Panc1 (cell line): ENCODE data around the gene MS4A6A. TPM values are rescaled to one million over a fixed set of nuclear protein-coding genes. Genes with fewer than 3 reads are reported as not detected.
"Not testable (repeated sequence)": the region's sequence is repeated elsewhere in the genome, so short reads cannot be mapped to it uniquely, and the experiment has no call there.

Experiments used
- ATAC-seq: fragments of 200-7000 bp; cut with Tn5 transposase; 2 replicates; pipeline ENCODE4 v1.9.1; 2020; ENCODE audit warnings: mild to moderate bottlenecking, moderate library complexity
- BruUV-seq: library from RNA; stranded (reverse); fragments of 400-500 nt; replicated peaks from 2 replicates; lab custom pipeline; 2021; lab: Mats Ljungman, UMichigan
- CTCF ChIA-PET: fragments of 300-600 bp; sonication (Branson Sonifier 250); formaldehyde crosslinking; loops from one replicate; lab custom pipeline; 2022; ENCODE audit warnings: antibody characterized with exemption; lab: Charles Lee
- POLR2A ChIA-PET: fragments of 300-600 bp; sonication (Branson Sonifier 250); formaldehyde crosslinking; loops from one replicate; lab custom pipeline; 2022; ENCODE audit warnings: antibody characterized with exemption; lab: Charles Lee
- DNase-seq: peaks from one replicate; pipeline ENCODE4 v3.0.0-alpha.2; 2010; ENCODE audit warnings: low read depth, low spot score
- H3K27ac ChIP-seq: 2 replicates; pipeline ENCODE4 v1.5.1; 2011; ENCODE audit warnings: mild to moderate bottlenecking, low read length, inconsistent platforms
- H3K27me3 ChIP-seq: fragments of 200-500 bp; sonication (Bioruptor generic); 2 replicates; pipeline ENCODE4 v1.6.0; 2014; ENCODE audit warnings: low read length, inconsistent platforms; ENCODE audit not compliant: control insufficient read depth, insufficient read depth
- H3K36me3 ChIP-seq: fragments of 200-500 bp; sonication (Bioruptor generic); 2 replicates; pipeline ENCODE4 v1.5.1; 2014; ENCODE audit warnings: inconsistent platforms, mild to moderate bottlenecking, low read length, moderate library complexity; ENCODE audit not compliant: control insufficient read depth, insufficient read depth
- H3K4me1 ChIP-seq: 2 replicates; pipeline ENCODE4 v1.5.1; 2011; ENCODE audit warnings: inconsistent platforms, mild to moderate bottlenecking, low read length, moderate library complexity; ENCODE audit not compliant: control insufficient read depth, insufficient read depth
- H3K4me3 ChIP-seq, 2 experiments: 2 replicates each; pipeline ENCODE4 v1.5.1; 2011 to 2012; ENCODE audit warnings: low read depth in 2 of 2, low read length in 2 of 2, mild to moderate bottlenecking in 2 of 2, inconsistent platforms in 1 of 2, moderate library complexity in 1 of 2
- H3K9me3 ChIP-seq: fragments of 200-500 bp; sonication (Bioruptor generic); 2 replicates; pipeline ENCODE4 v1.5.1; 2014; ENCODE audit warnings: low read depth, mild to moderate bottlenecking, inconsistent platforms, low read length, moderate library complexity; ENCODE audit not compliant: control insufficient read depth, insufficient read depth
- CTCF ChIP-seq: fragments of 450-650 bp; IDR thresholded peaks from 2 replicates; pipeline ENCODE4 v1.5.1; 2017; ENCODE audit warnings: mild to moderate bottlenecking
- POLR2AphosphoS5 ChIP-seq: IDR thresholded peaks from 2 replicates; pipeline ENCODE4 v1.6.1; 2012; ENCODE audit warnings: mild to moderate bottlenecking, low read depth, low read length, moderate library complexity
- REST ChIP-seq, 2 experiments: IDR thresholded peaks; 2 replicates each; pipeline ENCODE4 v1.6.1; 2011 to 2012; ENCODE audit warnings: low read depth in 2 of 2, control low read depth in 1 of 2, low read length in 1 of 2, mild to moderate bottlenecking in 1 of 2, moderate library complexity in 1 of 2; ENCODE audit not compliant: insufficient read depth in 1 of 2
- SIN3A ChIP-seq: IDR thresholded peaks from 2 replicates; pipeline ENCODE4 v1.6.1; 2012; ENCODE audit warnings: low read depth, mild to moderate bottlenecking, low read length, moderate library complexity, borderline replicate concordance; ENCODE audit not compliant: insufficient read depth
- TCF7L2 ChIP-seq: IDR thresholded peaks from 2 replicates; pipeline ENCODE4 v1.6.1; 2011; ENCODE audit warnings: mild to moderate bottlenecking, low read depth, low read length, inconsistent platforms
- in situ Hi-C: cut with HindIII; loops from 2 replicates; pipeline ENCODE4 v1.10.0; 2016; ENCODE audit warnings: low sequenced_read_pairs, low pct_unique_long_range_greater_than_20kb
- intact Hi-C: fragments of 100-400 bp; cut with micrococcal nuclease; formaldehyde crosslinking; loops from one replicate; pipeline ENCODE4 v1.10.0; 2022; ENCODE audit not compliant: unreplicated experiment
- total RNA-seq: library from RNA; stranded (reverse); gene quantifications from one replicate; pipeline ENCODE4 v1.2.1, GENCODE V29; 2021; ENCODE audit not compliant: unreplicated experiment

The MS4A6A gene
- total RNA-seq, 1 experiment from 2014 or later, result not detected

GRCh38 chr11:60130496-60130895 is 52.4 kb downstream of the MS4A6A start:
- no peaks in the 10 kb centered on the region for H3K9me3 ChIP-seq
- no peaks in the 10 kb centered on the region for H3K36me3 ChIP-seq
- DNase-seq (no peak), ATAC-seq (peak; percentile 83; the same call in 1 of the 2 replicates)
- no peak overlapping the region for H3K27ac ChIP-seq
- POLR2A ChIA-PET, result no interaction called here
- CTCF ChIA-PET, result no interaction called here
- no TSS peak for BruUV-seq
- in situ Hi-C loops, result no loop called here
- no peaks in the 10 kb centered on the region for H3K27me3 ChIP-seq
- TF ChIP-seq TCF7L2 (no peak), CTCF (peak; percentile 59), POLR2AphosphoS5 (no peak)
- no peak overlapping the region for H3K4me3 ChIP-seq
- H3K4me1 ChIP-seq, result no peaks in the 10 kb centered on the region
- intact Hi-C loops, result loop anchor here (2.0 to 5.0 kb wide), 2 partner anchors 88 to 308 kb away; partner anchors contain the start of gene OOSP2

DNA sequence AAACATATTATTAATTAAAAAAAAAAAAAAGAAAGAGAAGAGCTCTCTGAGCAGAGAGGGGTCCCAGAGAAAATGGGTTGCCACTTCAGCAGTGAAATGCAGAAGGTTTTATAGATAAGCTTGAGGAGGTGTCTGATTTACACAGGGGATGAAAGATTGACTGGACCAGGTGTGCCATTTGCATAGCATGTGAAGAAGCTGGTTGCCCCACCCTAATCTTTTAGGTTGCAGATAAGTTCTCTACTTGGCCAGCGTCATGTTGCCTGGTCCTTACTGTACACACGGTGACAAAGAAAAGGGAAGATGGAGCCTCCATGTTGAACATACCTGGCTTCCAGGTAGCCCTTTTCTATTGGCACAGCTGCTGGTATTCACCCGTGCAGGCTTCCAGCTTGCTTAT is 53.0 kb downstream of the MS4A6A start:
- Histone ChIP-seq H3K27ac (no peak overlapping the region), H3K4me1 (no peaks in the 10 kb centered on the region), H3K9me3 (no peaks in the 10 kb centered on the region), H3K36me3 (no peaks in the 10 kb centered on the region), H3K27me3 (no peaks in the 10 kb centered on the region), H3K4me3 (no peak overlapping the region)
- no TSS peak for BruUV-seq
- POLR2A ChIA-PET, result interaction anchor here (0.6 kb wide), 1 partner anchor 320 kb away, joined by 8 read pairs; no protein-coding TSS in a partner anchor
- DNase-seq (no peak), ATAC-seq (no peak)
- CTCF ChIA-PET, result no interaction called here
- TF ChIP-seq POLR2AphosphoS5, result no peak
- no peak for TF ChIP-seq SIN3A
- no peak for TF ChIP-seq CTCF
- TF ChIP-seq TCF7L2, result no peak
- TF ChIP-seq REST (IDR thresholded peaks at IDR 0.05; ENCODE audit: insufficient read depth in 1 of 2, low read depth in 2 of 2, low read length in 1 of 2), result no peak
- intact Hi-C loops, result loop anchor here (2.0 to 5.0 kb wide), 2 partner anchors 88 to 307 kb away; partner anchors contain the start of gene OOSP2
- in situ Hi-C loops, result no loop called here

DNA sequence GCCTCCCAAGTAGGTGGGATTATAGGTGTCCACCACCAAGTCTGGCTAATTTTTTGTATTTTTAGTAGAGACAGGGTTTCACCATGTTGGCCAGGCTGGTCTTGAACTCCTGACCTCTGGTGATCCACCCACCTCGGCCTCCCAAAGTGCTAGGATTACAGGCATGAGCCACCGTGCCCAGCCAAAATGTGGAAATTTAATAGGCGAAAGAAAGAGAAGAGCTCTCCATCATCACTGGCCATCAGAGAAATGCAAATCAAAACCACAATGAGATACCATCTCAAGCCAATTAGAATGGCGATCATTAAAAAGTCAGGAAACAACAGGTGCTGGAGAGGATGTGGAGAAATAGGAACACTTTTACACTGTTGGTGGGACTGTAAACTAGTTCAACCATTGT is 54.0 kb downstream of the MS4A6A start:
- H3K36me3 ChIP-seq, ATAC-seq, in situ Hi-C loops, DNase-seq, H3K27me3 ChIP-seq, intact Hi-C loops, H3K9me3 ChIP-seq, CTCF ChIA-PET, BruUV-seq, H3K27ac ChIP-seq, H3K4me3 ChIP-seq, H3K4me1 ChIP-seq, POLR2A ChIA-PET: not testable (repeated sequence)
